PC-9 (cell line): Measurements from ENCODE around the gene MYO5B. TPM values are rescaled to one million over a fixed set of nuclear protein-coding genes. Genes with fewer than 3 reads are reported as not detected.

ENCODE experiments used
- BruUV-seq: library from RNA; stranded (reverse); fragments of 400-500 nt; replicated peaks from 2 replicates; lab custom pipeline; 2021; lab: Mats Ljungman, UMichigan
- CTCF ChIA-PET: fragments of 300-600 bp; sonication (Branson Sonifier 250); formaldehyde crosslinking; loops from one replicate; lab custom pipeline; 2022; ENCODE audit warnings: antibody characterized with exemption; lab: Charles Lee
- POLR2A ChIA-PET: fragments of 300-600 bp; sonication (Branson Sonifier 250); formaldehyde crosslinking; loops from one replicate; lab custom pipeline; 2022; ENCODE audit warnings: antibody characterized with exemption; ENCODE audit not compliant: unreplicated experiment; lab: Charles Lee
- DNase-seq, 2 experiments: peaks; one replicate each; pipeline versions ENCODE4 v3.0.0 to v3.0.0-alpha.2; 2015 to 2022; ENCODE audit warnings: mixed read lengths in 1 of 2
- H2AFZ ChIP-seq: fragments of 200-600 bp; sonication (generic); 2 replicates; pipeline ENCODE4 v1.8.1; 2017; ENCODE audit warnings: antibody characterized with exemption
- H3F3A ChIP-seq: fragments of 200-600 bp; sonication (generic); 2 replicates; pipeline ENCODE4 v1.8.1; 2017; ENCODE audit warnings: antibody characterized with exemption, mild to moderate bottlenecking, low read depth; ENCODE audit not compliant: insufficient read depth
- H3K27ac ChIP-seq: fragments of 200-600 bp; sonication (generic); 2 replicates; pipeline ENCODE4 v1.6.1; 2016; ENCODE audit warnings: mixed run types
- H3K27me3 ChIP-seq: fragments of 200-600 bp; sonication (generic); 2 replicates; pipeline ENCODE4 v1.6.1; 2016; ENCODE audit warnings: low read depth, mixed run types; ENCODE audit not compliant: insufficient read depth
- H3K36me3 ChIP-seq: fragments of 200-600 bp; sonication (generic); 2 replicates; pipeline ENCODE4 v1.6.1; 2016; ENCODE audit warnings: low read depth, mixed run types
- H3K4me1 ChIP-seq: fragments of 200-600 bp; sonication (generic); replicated peaks from 2 replicates; pipeline ENCODE4 v1.6.1; 2016; ENCODE audit warnings: mixed run types; ENCODE audit not compliant: insufficient read depth
- H3K4me2 ChIP-seq: fragments of 200-600 bp; sonication (generic); 2 replicates; pipeline ENCODE4 v1.6.1; 2017; ENCODE audit warnings: mixed run types
- H3K4me3 ChIP-seq: fragments of 200-600 bp; sonication (generic); 2 replicates; pipeline ENCODE4 v1.6.1; 2016; ENCODE audit warnings: mixed run types
- H3K79me2 ChIP-seq: fragments of 200-600 bp; sonication (generic); 2 replicates; pipeline ENCODE4 v1.6.1; 2017; ENCODE audit warnings: low read depth, mixed run types
- H3K9me2 ChIP-seq: fragments of 200-600 bp; sonication (generic); 2 replicates; pipeline ENCODE4 v1.8.1; 2017; ENCODE audit warnings: mild to moderate bottlenecking; ENCODE audit not compliant: insufficient read depth
- H3K9me3 ChIP-seq: fragments of 200-600 bp; sonication (generic); 2 replicates; pipeline ENCODE4 v1.8.1; 2016; ENCODE audit warnings: low read depth; ENCODE audit not compliant: insufficient read depth
- H4K20me1 ChIP-seq: fragments of 200-600 bp; sonication (generic); 2 replicates; pipeline ENCODE4 v1.8.1; 2017; ENCODE audit not compliant: insufficient read depth
- CTCF ChIP-seq: fragments of 200-600 bp; sonication (generic); conservative IDR thresholded peaks from 2 replicates; pipeline ENCODE4 v1.6.1; 2017; ENCODE audit warnings: mixed run types, antibody characterized with exemption, mild to moderate bottlenecking, moderate library complexity
- EZH2 ChIP-seq: fragments of 200-600 bp; sonication (generic); IDR thresholded peaks from 2 replicates; pipeline ENCODE4 v1.8.0; 2017; ENCODE audit warnings: antibody characterized with exemption, low read depth
- intact Hi-C: fragments of 100-400 bp; cut with micrococcal nuclease; formaldehyde crosslinking; loops from one replicate; pipeline ENCODE4 v1.10.0; 2022; ENCODE audit not compliant: unreplicated experiment
- total RNA-seq: library from RNA; stranded (reverse); gene quantifications from 2 replicates; pipeline ENCODE4 v1.2.3, GENCODE V29; 2021

Gene MYO5B
- total RNA-seq, 1 experiment from 2014 or later, result 25.4 TPM

GRCh38 chr18:50022985-50023384 is 172.0 kb downstream of the MYO5B start:
- Histone ChIP-seq H3K9me3 (no peaks in the 10 kb centered on the region), H4K20me1 (no peaks in the 10 kb centered on the region), H3K4me3 (no peak overlapping the region), H3K27ac (no peak overlapping the region), H3K36me3 (no peaks in the 10 kb centered on the region), H3K27me3 (no peaks in the 10 kb centered on the region), H3F3A (no peaks in the 10 kb centered on the region), H3K4me2 (no peak overlapping the region), H3K4me1 (no peaks in the 10 kb centered on the region), H3K9me2 (no peaks in the 10 kb centered on the region), H3K79me2 (no peaks in the 10 kb centered on the region), H2AFZ (no peak overlapping the region)
- intact Hi-C loops, result no loop called here
- POLR2A ChIA-PET, result interaction anchor here (0.7 kb wide), 1 partner anchor 904 kb away, joined by 11 read pairs; no protein-coding TSS in a partner anchor
- DNase-seq, result no peak
- BruUV-seq, result no TSS peak
- TF ChIP-seq EZH2 (no peak), CTCF (no peak)
- CTCF ChIA-PET, result no interaction called here

- Histone ChIP-seq H4K20me1 (no peaks in the 10 kb centered on the region), H3K36me3 (no peaks in the 10 kb centered on the region), H3F3A (no peaks in the 10 kb centered on the region), H3K4me1 (no peaks in the 10 kb centered on the region), H2AFZ (no peak overlapping the region), H3K9me3 (no peaks in the 10 kb centered on the region), H3K79me2 (no peaks in the 10 kb centered on the region), H3K4me3 (no peak overlapping the region), H3K27ac (no peak overlapping the region), H3K9me2 (no peaks in the 10 kb centered on the region), H3K27me3 (no peaks in the 10 kb centered on the region), H3K4me2 (no peak overlapping the region)
- POLR2A ChIA-PET, result no interaction called here
- intact Hi-C loops, result no loop called here
- TF ChIP-seq CTCF (no peak), EZH2 (no peak)
- no peak for DNase-seq
- CTCF ChIA-PET, result interaction anchor here (0.5 kb wide), 1 partner anchor 285 kb away, joined by 9 read pairs; no protein-coding TSS in a partner anchor
- BruUV-seq, result no TSS peak
These were observed 180.3 kb downstream of the MYO5B start for GRCh38 chr18:50014606-50015005.

- Histone ChIP-seq H3K79me2 (no peaks in the 10 kb centered on the region), H3K27ac (no peak overlapping the region), H3K4me3 (no peak overlapping the region), H2AFZ (no peak overlapping the region), H3F3A (no peaks in the 10 kb centered on the region), H3K9me2 (no peaks in the 10 kb centered on the region), H3K9me3 (no peaks in the 10 kb centered on the region), H3K36me3 (no peaks in the 10 kb centered on the region), H3K27me3 (no peaks in the 10 kb centered on the region), H3K4me1 (no peaks in the 10 kb centered on the region), H4K20me1 (no peaks in the 10 kb centered on the region), H3K4me2 (no peak overlapping the region)
- DNase-seq, result no peak
- TF ChIP-seq CTCF, result no peak
- no peak for TF ChIP-seq EZH2
- ChIA-PET POLR2A (no interaction called here), CTCF (no interaction called here)
- no TSS peak for BruUV-seq
- intact Hi-C loops, result no loop called here
These were observed 181.4 kb downstream of the MYO5B start for GRCh38 chr18:50013363-50014138.
